Spleen (tissue), 11 donors: ENCODE data around the gene IGSF9. TPM values are rescaled to one million over a fixed set of nuclear protein-coding genes. Genes with fewer than 3 reads are reported as not detected.

Source experiments
- DNase-seq: peaks from one replicate; pipeline ENCODE4 v3.0.0-alpha.2; 2020
- H3K27ac ChIP-seq, 8 donors: fragments of 200-600 bp; sonication (generic) in 7 of 8; 1 replicate in 4 of 8; 2 replicates in 4 of 8; pipeline versions ENCODE4 v1.5.0 to v1.8.0; 2016 to 2021; ENCODE audit warnings: inconsistent platforms in 4 of 8, mild to moderate bottlenecking in 4 of 8, moderate library complexity in 1 of 8
- H3K27me3 ChIP-seq, 7 donors: fragments of 200-600 bp; sonication (generic) in 6 of 7; replicated peaks in 1 of 7; 1 replicate in 4 of 7; 2 replicates in 3 of 7; pipeline versions ENCODE4 v1.5.0 to v1.8.0; 2016 to 2021; ENCODE audit warnings: inconsistent platforms in 3 of 7, mild to moderate bottlenecking in 1 of 7
- H3K36me3 ChIP-seq, 6 donors: fragments of 200-600 bp; sonication (generic) in 5 of 6; 1 replicate in 4 of 6; 2 replicates in 2 of 6; pipeline versions ENCODE4 v1.5.0 to v1.8.0; 2016 to 2021; ENCODE audit warnings: inconsistent platforms in 2 of 6
- H3K4me1 ChIP-seq, 6 donors: fragments of 200-600 bp; sonication (generic) in 5 of 6; 1 replicate in 3 of 6; 2 replicates in 3 of 6; pipeline versions ENCODE4 v1.5.0 to v1.8.0; 2016 to 2021; ENCODE audit warnings: inconsistent platforms in 3 of 6
- H3K4me3 ChIP-seq, 8 donors: fragments of 200-600 bp; sonication (generic) in 7 of 8; 1 replicate in 4 of 8; 2 replicates in 4 of 8; pipeline versions ENCODE4 v1.5.0 to v1.8.0; 2016 to 2021; ENCODE audit warnings: inconsistent platforms in 4 of 8, mild to moderate bottlenecking in 4 of 8, moderate library complexity in 2 of 8
- H3K9me3 ChIP-seq, 8 donors: fragments of 200-600 bp; sonication (generic) in 7 of 8; 1 replicate in 4 of 8; 2 replicates in 4 of 8; pipeline versions ENCODE4 v1.5.0 to v1.8.0; 2016 to 2021; ENCODE audit warnings: inconsistent platforms in 4 of 8
- CTCF ChIP-seq, 11 experiments: fragments of 200-600 bp in 7 of 11; fragments of 450-650 bp in 4 of 11; sonication (generic) in 4 of 11; IDR thresholded peaks in 8 of 11; conservative IDR thresholded peaks in 3 of 11; 1 replicate in 7 of 11; 2 replicates in 4 of 11; pipeline versions ENCODE4 v1.4.0 to v1.8.0; 2016 to 2021; ENCODE audit warnings: antibody characterized with exemption in 11 of 11, inconsistent platforms in 4 of 11, mild to moderate bottlenecking in 1 of 11
- POLR2A ChIP-seq, 3 donors: fragments of 450-650 bp; IDR thresholded peaks; one replicate each; pipeline ENCODE4 v1.5.1; 2017; ENCODE audit warnings: antibody characterized with exemption in 3 of 3, mild to moderate bottlenecking in 1 of 3
- POLR2AphosphoS5 ChIP-seq, 3 donors: sonication (generic); formaldehyde crosslinking; IDR thresholded peaks; one replicate each; pipeline ENCODE4 v1.5.1; 2017; ENCODE audit warnings: antibody characterized with exemption in 3 of 3
- WGBS, 5 donors: extraction: QIAGEN DNeasy Blood & Tissue Kit in 3 of 5; methylation state at CpG; one replicate each; pipeline versions ENCODE4 v1.1.5 to v1.1.7; 2013 to 2018; 5-methylcytosine and 5-hydroxymethylcytosine counted together
- intact Hi-C: fragments of 100-400 bp; cut with DNase I; formaldehyde crosslinking; loops from one replicate; pipeline ENCODE4 v1.15.0; 2023; ENCODE audit warnings: low total_unique reads
- polyA plus RNA-seq, 3 donors: library from polyadenylated mRNA; stranded (reverse); fragments of 200-250 nt; gene quantifications; one replicate each; pipeline ENCODE4 v1.2.1, GENCODE V29; 2013
- total RNA-seq, 7 donors: library from RNA; depleted of rRNA in 3 of 7; stranded (reverse); fragments of >200 nt in 3 of 7; fragmentation: NEBNext Ultra II Directional in 4 of 7; extraction: Animal tissue kit (Norgen Biotek cat#: 25700) in 4 of 7; gene quantifications; one replicate each; pipeline versions ENCODE4 v1.1.0 to v1.2.1, GENCODE V29; 2016 to 2021
- donor health status: healthy with polysubstance abuse.
- donor health status: DM: no; HTN: no; CAD: no; lungs with moderate emphysema.
- donor health status: DM: no; HTN: no; CAD: no.
- donor health status: Bipolar disorder and iron deficiency.
- donor health status: healthy.
- donor health status: DM: no; HTN: no; CAD: no.
- donor health status: DM: yes; HTN: yes; CAD: no.

Gene IGSF9
- total and polyA plus RNA-seq, 10 donors: 0.12 to 2.1 (median 0.95) TPM

GRCh38 chr1:159922511-159923202 lies 22.8 kb downstream of the IGSF9 start:
- Histone ChIP-seq H3K4me1 (peaks cover 40 to 90% (median 63%) of the 10 kb centered on the region in 6 donors), H3K4me3 (peak overlapping the region; percentile 76 to 100 (median 94)), H3K27ac (peak overlapping the region; percentile 85 to 97 (median 95)), H3K36me3 (peaks cover 7 to 36% (median 31%) of the 10 kb centered on the region in 6 donors), H3K9me3 (no peaks in the 10 kb centered on the region), H3K27me3 (no peaks in the 10 kb centered on the region)
- TF ChIP-seq POLR2A (IDR thresholded peaks at IDR 0.05): no peak
- TF ChIP-seq CTCF (IDR thresholded peaks at IDR 0.05 in 8 of 11, conservative IDR thresholded peaks at IDR 0.05 in 3 of 11): no peak
- peak in 2 of 3 donors; percentile 45 to 76 for TF ChIP-seq POLR2AphosphoS5 (IDR thresholded peaks at IDR 0.05)
- WGBS, 5 donors: 15 to 67% (median 31%) methylated on average over 3 to 8 of the region's 8 CpGs
- intact Hi-C loops: no loop called here
- peak; percentile 89 for DNase-seq

DNA sequence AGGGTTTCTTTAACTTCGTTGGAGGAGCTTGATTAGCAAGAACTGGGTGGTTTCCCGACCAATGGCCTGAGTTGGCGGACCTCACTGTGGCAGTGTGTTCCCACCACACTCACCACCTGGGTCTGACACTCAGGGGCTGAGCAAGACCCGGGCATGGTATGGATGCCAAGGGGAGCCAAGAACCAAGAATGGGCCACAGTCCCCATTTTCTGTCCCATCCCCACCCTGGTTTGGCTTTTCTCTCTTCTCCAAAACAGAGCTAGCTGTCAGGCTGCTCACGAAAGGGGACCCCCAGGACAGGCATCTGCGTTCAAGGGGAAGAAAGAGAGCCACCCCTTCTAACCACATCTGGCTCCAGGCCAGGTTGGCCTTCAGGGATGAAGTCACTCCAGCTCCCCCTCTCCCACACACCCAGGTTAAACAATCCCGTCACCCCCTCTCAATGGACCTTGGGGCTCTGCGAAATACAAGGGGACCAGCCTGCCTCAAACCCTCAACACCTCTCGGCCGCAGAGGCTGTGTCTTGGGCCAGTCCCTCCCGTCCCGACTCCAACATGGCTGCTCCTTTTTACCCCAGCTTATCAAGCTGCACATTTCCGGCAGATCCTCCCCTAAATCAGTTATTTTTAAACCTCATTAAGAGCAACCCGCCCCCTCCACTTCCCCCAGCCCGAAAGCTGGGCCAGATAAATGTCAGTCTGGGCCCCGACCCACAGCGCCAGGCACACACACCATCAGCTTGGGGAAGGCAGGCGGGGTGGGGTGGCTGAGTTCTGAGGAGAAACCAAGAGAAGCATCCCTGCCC lies 23.5 kb downstream of the IGSF9 start:
- Histone ChIP-seq H3K4me3 (peak overlapping the region; percentile 76 to 100 (median 94)), H3K4me1 (peaks cover 40 to 97% (median 67%) of the 10 kb centered on the region in 6 donors), H3K9me3 (no peaks in the 10 kb centered on the region), H3K36me3 (peaks cover 7 to 44% (median 37%) of the 10 kb centered on the region in 6 donors), H3K27me3 (no peaks in the 10 kb centered on the region), H3K27ac (peak overlapping the region; percentile 85 to 97 (median 95))
- TF ChIP-seq CTCF (IDR thresholded peaks at IDR 0.05 in 8 of 11, conservative IDR thresholded peaks at IDR 0.05 in 3 of 11) (no peak), POLR2AphosphoS5 (IDR thresholded peaks at IDR 0.05) (peak in 2 of 3 donors; percentile 42 to 73), POLR2A (IDR thresholded peaks at IDR 0.05) (peak in 1 of 3 donors; percentile 36)
- 8 to 29% (median 18%) methylated on average over 18 of the region's 18 CpGs for WGBS, 5 donors
- intact Hi-C loops: no loop called here
- DNase-seq: peak; percentile 82

DNA sequence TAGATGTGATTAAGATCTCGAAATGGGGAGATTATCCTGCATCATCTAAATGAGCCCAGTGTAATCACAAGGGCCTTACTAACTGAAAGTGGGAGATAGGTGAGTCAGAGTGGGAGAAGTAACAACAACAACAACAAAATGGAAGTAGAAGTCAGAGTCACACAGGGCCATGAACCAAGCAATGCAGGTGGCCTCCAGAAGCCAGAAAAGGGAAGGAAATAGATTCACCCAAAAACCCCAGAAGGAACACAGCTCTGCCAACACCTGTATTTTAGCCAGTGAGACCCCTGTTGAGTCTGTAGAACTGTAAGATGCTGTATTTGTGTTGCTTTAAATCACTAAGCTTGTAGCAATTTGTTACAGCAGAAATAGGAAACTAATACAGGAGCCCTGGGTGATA lies 24.2 kb downstream of the IGSF9 start:
- Histone ChIP-seq H3K27ac (peak overlapping the region; percentile 85 to 97 (median 95)), H3K36me3 (peaks cover 7 to 50% (median 40%) of the 10 kb centered on the region in 6 donors), H3K4me1 (peaks cover 38 to 98% (median 64%) of the 10 kb centered on the region in 6 donors), H3K27me3 (no peaks in the 10 kb centered on the region), H3K4me3 (peak overlapping the region in 7 of 8 donors; percentile 76 to 100 (median 95)), H3K9me3 (no peaks in the 10 kb centered on the region)
- peak in 1 of 3 donors; percentile 38 for TF ChIP-seq POLR2AphosphoS5 (IDR thresholded peaks at IDR 0.05)
- TF ChIP-seq CTCF (IDR thresholded peaks at IDR 0.05 in 8 of 11, conservative IDR thresholded peaks at IDR 0.05 in 3 of 11): no peak
- TF ChIP-seq POLR2A (IDR thresholded peaks at IDR 0.05): no peak
- intact Hi-C loops: no loop called here
- DNase-seq: peak; percentile 11
- 25 to 49% (median 38%) methylated on average over 1 of the region's 1 CpG for WGBS, 5 donors
